Measurements from ENCODE around the gene SBF2. TPM values are rescaled to one million over a fixed set of nuclear protein-coding genes. Genes with fewer than 3 reads are reported as not detected.
A peak's percentile ranks its signal among the peaks of the same experiment; 100 is the strongest.

SBF2 gene
- total and polyA plus RNA-seq, 7 experiments from 2014 or later: 4.2 to 35.2 (median 13.3) TPM

DNA sequence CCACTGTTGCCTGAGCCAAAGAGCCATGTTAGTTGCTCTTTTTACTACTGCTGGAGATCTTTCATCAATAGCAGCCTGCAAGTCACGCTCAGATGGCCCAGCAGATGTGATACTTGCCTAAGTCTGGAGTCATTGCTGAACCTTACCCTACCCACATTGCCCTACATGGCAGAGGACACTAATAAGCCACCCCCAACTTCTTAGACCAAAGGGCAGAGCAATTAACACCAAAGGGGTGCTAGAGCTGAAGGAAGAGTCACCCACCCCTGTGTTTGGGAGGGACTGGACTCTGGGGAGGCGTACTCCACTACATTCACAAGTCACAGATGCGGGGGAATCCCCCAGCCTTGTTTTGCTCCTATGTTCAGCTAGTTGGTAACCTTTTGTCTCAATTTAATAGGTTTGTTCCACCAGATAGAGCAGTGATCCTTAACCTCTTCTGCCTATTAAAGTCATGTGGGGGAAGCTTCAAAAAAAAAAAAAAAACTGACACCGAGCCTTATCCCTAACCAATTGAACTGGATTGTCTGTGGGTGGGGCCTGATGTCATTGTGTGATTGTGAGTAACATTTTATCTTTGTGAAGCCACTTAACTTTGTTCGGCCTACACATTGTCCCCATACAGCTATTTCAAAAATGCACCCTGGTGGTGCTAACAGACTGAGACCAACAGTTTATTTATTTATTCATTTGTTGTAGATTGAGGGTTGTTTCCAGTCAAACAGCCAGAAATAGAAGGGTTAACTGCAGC, 23.9 kb upstream of the SBF2 start:
- no peak overlapping the region for H3K4me3 Mint-ChIP-seq
- Histone ChIP-seq H3K36me3 (ENCODE audit: control insufficient read depth in 2 of 3, insufficient read depth in 3 of 3, low read length in 3 of 3) (no peaks in the 10 kb centered on the region), H3K27me3 (ENCODE audit: control insufficient read depth in 2 of 2, insufficient read depth in 2 of 2, low read length in 2 of 2) (no peaks in the 10 kb centered on the region), H3K4me1 (ENCODE audit: control insufficient read depth in 2 of 2, insufficient read depth in 2 of 2, low read length in 2 of 2) (no peaks in the 10 kb centered on the region), H3K27ac (ENCODE audit: low read depth, low read length) (no peak overlapping the region), H3K9me3 (ENCODE audit: control insufficient read depth in 2 of 3, low read length in 3 of 3) (no peaks in the 10 kb centered on the region), H3K4me3 (ENCODE audit: low read length) (no peak overlapping the region)
- H3K27ac Mint-ChIP-seq: no peak overlapping the region
- CTCF ChIA-PET: interaction anchor here (1.2 to 1.5 kb wide), 2 partner anchors 110 to 517 kb away, joined by 3 to 6 read pairs; no protein-coding TSS in a partner anchor
- POLR2A ChIA-PET: no interaction called here
- H3K27me3 Mint-ChIP-seq: peaks cover 6 to 20% (median 18%) of the 10 kb centered on the region in 5 donors
- ATAC-seq (no peak), DNase-seq (no peak)
- no peaks in the 10 kb centered on the region for H3K36me3 Mint-ChIP-seq
- peaks cover 0 to 22% (median 2%) of the 10 kb centered on the region in 7 donors for H3K4me1 Mint-ChIP-seq
- no peaks in the 10 kb centered on the region for H3K9me3 Mint-ChIP-seq
- intact Hi-C loops (cut with micrococcal nuclease): no loop called here

DNA sequence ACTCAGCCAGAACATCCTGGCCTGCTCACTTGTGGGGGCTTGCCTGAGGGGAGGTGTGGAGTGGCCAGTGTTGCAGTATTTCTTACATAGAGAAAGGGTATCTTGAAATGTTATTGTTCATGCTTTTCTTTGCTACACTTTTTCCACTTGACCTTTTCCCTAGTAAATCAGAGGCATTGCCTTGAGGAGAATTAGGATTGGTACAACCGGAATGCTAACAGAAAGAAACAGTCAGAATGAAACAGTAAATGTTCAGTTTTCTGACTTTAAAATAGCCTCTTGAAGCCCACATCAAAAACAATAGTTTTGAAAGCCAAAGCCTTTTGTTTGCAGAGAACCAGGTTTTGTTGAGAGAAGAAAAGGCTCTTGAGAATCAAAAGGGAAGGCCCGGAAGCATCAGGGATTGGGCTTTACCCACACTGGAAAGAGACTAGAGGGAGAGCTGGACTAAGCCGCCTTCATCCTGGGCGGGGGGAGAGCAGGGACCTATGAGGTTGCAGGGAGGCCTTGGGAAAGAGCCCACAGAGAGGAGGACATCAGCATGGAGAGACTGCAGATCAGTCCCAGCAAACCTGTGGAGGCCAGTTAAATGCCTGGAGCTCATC, 23.2 kb upstream of the SBF2 start:
- ChIA-PET CTCF (interaction anchor here (1.2 to 1.5 kb wide), 2 partner anchors 110 to 517 kb away, joined by 3 to 6 read pairs; no protein-coding TSS in a partner anchor), POLR2A (no interaction called here)
- H3K36me3 Mint-ChIP-seq: no peaks in the 10 kb centered on the region
- H3K9me3 Mint-ChIP-seq: no peaks in the 10 kb centered on the region
- peaks cover 0 to 16% (median 0%) of the 10 kb centered on the region in 7 donors for H3K4me1 Mint-ChIP-seq
- peaks cover 6 to 23% (median 18%) of the 10 kb centered on the region in 5 donors for H3K27me3 Mint-ChIP-seq
- Histone ChIP-seq H3K4me3 (ENCODE audit: low read length) (no peak overlapping the region), H3K36me3 (ENCODE audit: control insufficient read depth in 2 of 3, insufficient read depth in 3 of 3, low read length in 3 of 3) (no peaks in the 10 kb centered on the region), H3K4me1 (ENCODE audit: control insufficient read depth in 2 of 2, insufficient read depth in 2 of 2, low read length in 2 of 2) (no peaks in the 10 kb centered on the region), H3K27me3 (ENCODE audit: control insufficient read depth in 2 of 2, insufficient read depth in 2 of 2, low read length in 2 of 2) (no peaks in the 10 kb centered on the region), H3K27ac (ENCODE audit: low read depth, low read length) (no peak overlapping the region), H3K9me3 (ENCODE audit: control insufficient read depth in 2 of 3, low read length in 3 of 3) (no peaks in the 10 kb centered on the region)
- no peak overlapping the region for H3K27ac Mint-ChIP-seq
- ATAC-seq (no peak), DNase-seq (no peak)
- intact Hi-C loops (cut with micrococcal nuclease): no loop called here
- H3K4me3 Mint-ChIP-seq: no peak overlapping the region

DNA sequence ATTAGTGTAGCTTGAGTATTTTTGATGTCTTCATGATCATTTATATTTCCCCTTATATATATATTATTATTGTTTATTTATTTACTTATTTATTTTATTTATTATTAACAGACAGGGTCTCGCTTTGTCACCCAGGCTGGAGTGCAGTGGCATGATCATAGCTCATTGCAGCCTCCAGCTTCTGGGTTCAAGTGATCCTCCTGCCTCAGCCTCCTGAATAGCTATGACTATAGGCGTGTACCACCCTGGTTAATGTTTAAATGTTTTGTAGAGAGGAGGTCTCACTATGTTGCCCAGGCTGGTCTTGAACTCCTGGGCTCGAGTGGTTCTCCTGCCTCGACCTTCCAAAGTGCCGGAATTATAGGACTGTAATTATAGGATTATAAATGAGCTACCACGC, 21.1 kb upstream of the SBF2 start:
- Histone ChIP-seq H3K36me3 (ENCODE audit: control insufficient read depth in 2 of 3, insufficient read depth in 3 of 3, low read length in 3 of 3) (no peaks in the 10 kb centered on the region), H3K4me3 (ENCODE audit: low read length) (no peak overlapping the region), H3K9me3 (ENCODE audit: control insufficient read depth in 2 of 3, low read length in 3 of 3) (no peaks in the 10 kb centered on the region), H3K27ac (ENCODE audit: low read depth, low read length) (no peak overlapping the region), H3K27me3 (ENCODE audit: control insufficient read depth in 2 of 2, insufficient read depth in 2 of 2, low read length in 2 of 2) (no peaks in the 10 kb centered on the region), H3K4me1 (ENCODE audit: control insufficient read depth in 2 of 2, insufficient read depth in 2 of 2, low read length in 2 of 2) (no peaks in the 10 kb centered on the region)
- POLR2A ChIA-PET: no interaction called here
- no peaks in the 10 kb centered on the region for H3K9me3 Mint-ChIP-seq
- ATAC-seq: no peak
- CTCF ChIA-PET: interaction anchor here (0.7 to 1.4 kb wide), 4 partner anchors 11 to 533 kb away, joined by 3 to 4 read pairs (median 3); no protein-coding TSS in a partner anchor
- no peak for DNase-seq
- peaks cover 16 to 37% (median 30%) of the 10 kb centered on the region in 5 donors for H3K27me3 Mint-ChIP-seq
- intact Hi-C loops (cut with micrococcal nuclease): no loop called here
- H3K27ac Mint-ChIP-seq: no peak overlapping the region
- no peak overlapping the region for H3K4me3 Mint-ChIP-seq
- peaks cover 0 to 4% (median 0%) of the 10 kb centered on the region in 5 donors for H3K36me3 Mint-ChIP-seq
- peaks cover 0 to 20% (median 0%) of the 10 kb centered on the region in 7 donors for H3K4me1 Mint-ChIP-seq

DNA sequence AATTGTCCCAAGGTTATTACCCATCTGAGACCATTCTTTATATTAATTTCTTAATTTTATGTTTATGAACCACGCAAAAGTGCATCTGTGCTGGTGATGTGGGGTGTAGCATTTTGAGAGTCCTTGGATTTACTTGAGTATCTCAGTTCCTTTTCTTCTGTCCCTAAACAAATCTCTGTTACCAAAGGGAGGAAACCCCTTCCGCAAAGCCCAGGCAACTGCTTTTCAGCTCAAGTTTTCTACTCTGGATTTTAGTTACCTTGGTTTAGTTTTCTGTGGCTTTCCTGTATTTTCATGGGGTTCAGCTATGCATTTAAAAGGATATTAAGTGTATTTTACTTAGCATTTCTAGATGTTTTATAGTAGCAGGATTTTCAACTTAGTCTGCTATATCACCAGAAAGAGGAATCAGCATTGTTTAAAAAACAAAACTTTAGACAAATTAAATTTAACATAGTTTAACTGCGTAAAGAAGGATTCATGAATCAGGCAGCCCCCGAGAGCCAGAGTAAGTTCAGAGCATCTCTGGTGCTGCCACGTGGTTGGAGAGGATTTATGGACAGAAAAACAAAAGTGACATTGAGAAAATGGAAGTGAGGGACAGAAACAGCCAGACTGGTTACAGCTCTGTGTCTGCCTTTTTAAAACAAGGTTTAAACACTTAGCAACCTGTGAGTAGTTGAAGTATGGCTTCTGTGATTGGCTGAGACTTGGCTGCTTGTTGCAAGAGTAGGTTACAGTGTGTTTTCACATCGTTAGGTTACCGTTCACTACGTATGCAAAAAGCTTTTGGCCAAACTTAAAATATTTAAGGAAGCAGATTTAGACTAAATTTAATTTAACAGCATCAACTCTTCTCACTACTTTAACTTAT, 20.4 kb upstream of the SBF2 start:
- Mint-ChIP-seq H3K9me3 (no peaks in the 10 kb centered on the region), H3K27ac (no peak overlapping the region), H3K36me3 (peaks cover 0 to 4% (median 0%) of the 10 kb centered on the region in 5 donors), H3K4me1 (peaks cover 0 to 22% (median 0%) of the 10 kb centered on the region in 7 donors), H3K27me3 (peaks cover 16 to 44% (median 34%) of the 10 kb centered on the region in 5 donors), H3K4me3 (no peak overlapping the region)
- peak; percentile 94 for ATAC-seq
- POLR2A ChIA-PET: no interaction called here
- Histone ChIP-seq H3K27me3 (ENCODE audit: control insufficient read depth in 2 of 2, insufficient read depth in 2 of 2, low read length in 2 of 2) (no peaks in the 10 kb centered on the region), H3K4me1 (ENCODE audit: control insufficient read depth in 2 of 2, insufficient read depth in 2 of 2, low read length in 2 of 2) (no peaks in the 10 kb centered on the region), H3K27ac (ENCODE audit: low read depth, low read length) (no peak overlapping the region), H3K4me3 (ENCODE audit: low read length) (no peak overlapping the region), H3K36me3 (ENCODE audit: control insufficient read depth in 2 of 3, insufficient read depth in 3 of 3, low read length in 3 of 3) (no peaks in the 10 kb centered on the region), H3K9me3 (ENCODE audit: control insufficient read depth in 2 of 3, low read length in 3 of 3) (no peaks in the 10 kb centered on the region)
- intact Hi-C loops (cut with micrococcal nuclease): no loop called here
- DNase-seq: peak in 5 of 9 donors; percentile 28 to 56 (median 48)
- CTCF ChIA-PET: interaction anchor here (0.6 to 1.4 kb wide), 6 partner anchors 11 to 563 kb away, joined by 3 to 4 read pairs (median 3); no protein-coding TSS in a partner anchor

DNA sequence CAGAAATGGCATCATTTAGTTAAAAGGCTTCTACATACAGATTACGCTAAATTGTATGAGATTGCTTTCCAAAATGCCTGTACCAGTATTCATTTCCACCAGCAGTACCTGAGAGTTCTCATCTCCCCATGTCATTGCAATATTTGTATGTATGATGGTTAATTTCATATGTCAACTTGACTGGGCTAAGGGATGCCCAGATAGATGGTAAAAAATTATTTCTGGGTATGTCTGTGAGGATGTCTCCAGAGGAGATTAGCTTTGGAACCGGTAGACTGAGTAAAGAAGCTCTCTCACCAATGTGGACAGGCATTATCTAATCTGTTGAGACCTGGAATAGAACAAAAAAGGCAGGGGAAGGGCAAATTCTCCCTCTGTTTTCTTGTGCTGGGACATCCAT, 17.8 kb upstream of the SBF2 start:
- no peak for DNase-seq
- Mint-ChIP-seq H3K27me3 (peaks cover 26 to 51% (median 49%) of the 10 kb centered on the region in 5 donors), H3K4me1 (peaks cover 11 to 32% (median 13%) of the 10 kb centered on the region in 7 donors), H3K36me3 (peaks cover 0 to 4% (median 0%) of the 10 kb centered on the region in 5 donors), H3K9me3 (no peaks in the 10 kb centered on the region), H3K27ac (no peak overlapping the region), H3K4me3 (no peak overlapping the region)
- no peaks in the 10 kb centered on the region for H3K9me3 ChIP-seq (ENCODE audit: control insufficient read depth in 2 of 3, low read length in 3 of 3)
- no peak for ATAC-seq
- CTCF ChIA-PET: no interaction called here
- intact Hi-C loops (cut with micrococcal nuclease): no loop called here
- POLR2A ChIA-PET: no interaction called here
- no peak overlapping the region for H3K4me3 ChIP-seq (ENCODE audit: low read length)
- H3K27ac ChIP-seq (ENCODE audit: low read depth, low read length): no peak overlapping the region
- H3K27me3 ChIP-seq (ENCODE audit: control insufficient read depth in 2 of 2, insufficient read depth in 2 of 2, low read length in 2 of 2): peaks cover under 1 to 6% of the 10 kb centered on the region in 2 donors
- H3K36me3 ChIP-seq (ENCODE audit: control insufficient read depth in 2 of 3, insufficient read depth in 3 of 3, low read length in 3 of 3): no peaks in the 10 kb centered on the region
- peaks cover 10 to 11% of the 10 kb centered on the region in 2 donors for H3K4me1 ChIP-seq (ENCODE audit: control insufficient read depth in 2 of 2, insufficient read depth in 2 of 2, low read length in 2 of 2)

DNA sequence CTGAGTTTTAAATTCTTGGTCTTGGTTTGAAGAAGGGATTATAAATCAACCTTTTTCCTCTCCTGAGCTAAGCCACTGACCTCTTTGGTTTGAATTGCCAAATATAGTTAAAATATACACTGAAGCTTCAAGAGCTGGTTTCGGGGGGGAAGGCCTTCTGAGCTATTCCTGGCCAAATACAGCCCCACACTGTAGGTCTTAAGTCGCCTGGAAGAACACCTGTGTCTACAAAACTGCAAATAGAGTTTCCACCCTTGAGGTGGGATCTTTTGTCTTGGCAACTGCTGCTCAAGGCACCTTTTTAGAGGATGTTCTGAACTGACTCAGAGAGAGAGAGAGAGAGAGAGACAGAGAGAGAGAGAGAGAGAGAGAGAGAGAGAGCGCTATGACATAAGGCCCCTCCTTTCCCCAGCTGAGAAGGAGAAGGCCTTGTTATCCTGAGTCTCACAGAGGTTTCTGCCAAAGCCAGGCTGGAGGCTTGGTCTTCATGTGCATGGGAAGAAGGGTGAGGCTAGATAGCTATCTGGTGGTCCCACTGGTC, 16.4 kb upstream of the SBF2 start:
- Histone ChIP-seq H3K36me3 (ENCODE audit: control insufficient read depth in 2 of 3, insufficient read depth in 3 of 3, low read length in 3 of 3) (no peaks in the 10 kb centered on the region), H3K9me3 (ENCODE audit: control insufficient read depth in 2 of 3, low read length in 3 of 3) (no peaks in the 10 kb centered on the region), H3K27ac (ENCODE audit: low read depth, low read length) (no peak overlapping the region), H3K4me3 (ENCODE audit: low read length) (no peak overlapping the region), H3K27me3 (ENCODE audit: control insufficient read depth in 2 of 2, insufficient read depth in 2 of 2, low read length in 2 of 2) (peaks cover 3 to 14% of the 10 kb centered on the region in 2 donors), H3K4me1 (ENCODE audit: control insufficient read depth in 2 of 2, insufficient read depth in 2 of 2, low read length in 2 of 2) (peaks cover 15 to 22% of the 10 kb centered on the region in 2 donors)
- DNase-seq: no peak
- Mint-ChIP-seq H3K4me1 (peaks cover 20 to 43% (median 27%) of the 10 kb centered on the region in 7 donors), H3K27me3 (peaks cover 31 to 54% (median 51%) of the 10 kb centered on the region in 5 donors), H3K4me3 (no peak overlapping the region), H3K27ac (no peak overlapping the region), H3K9me3 (no peaks in the 10 kb centered on the region), H3K36me3 (peaks cover 0 to 4% (median 0%) of the 10 kb centered on the region in 5 donors)
- intact Hi-C loops (cut with micrococcal nuclease): no loop called here
- ATAC-seq: no peak
- ChIA-PET POLR2A (no interaction called here), CTCF (interaction anchor here (0.7 to 6.8 kb wide), 7 partner anchors 27 to 563 kb away, joined by 3 to 70 read pairs (median 5); no protein-coding TSS in a partner anchor)

Data from naive thymus-derived CD4-positive, alpha-beta T cell (primary cell).